ENCODE measurements around the gene ABITRAM. TPM values are rescaled to one million over a fixed set of nuclear protein-coding genes. Genes with fewer than 3 reads are reported as not detected.

The ABITRAM gene
- total and polyA plus RNA-seq, 2 of the 13 experiments (the other 11 are each of a cell fraction or from before 2014, with no cell fraction given) = 10.2 to 21.6 TPM

GRCh38 chr9:108933718-108934322 lies 380 bp upstream of the ABITRAM start, which contains the start of gene ELP1 (continued):
- peak; percentile 92 for TF ChIP-seq RBFOX2 (IDR thresholded peaks at IDR 0.05; ENCODE audit: low read depth, low read length)
- TF ChIP-seq SMC3 (IDR thresholded peaks at IDR 0.05; ENCODE audit: low read length) = peak; percentile 9; the same call in 1 of the 2 replicates
- peak; percentile 69; the same call in 1 of the 2 replicates for TF ChIP-seq GATAD2A (CRISPR knock-in tag; IDR thresholded peaks at IDR 0.05)
- no peak for TF ChIP-seq ZNF550 (CRISPR knock-in tag; IDR thresholded peaks at IDR 0.05; ENCODE audit: borderline replicate concordance)
- no peak for TF ChIP-seq SYNCRIP (IDR thresholded peaks at IDR 0.05; ENCODE audit: insufficient read depth, low read depth, low read length)
- peak; percentile 66; the same call in 1 of the 2 replicates for TF ChIP-seq KAT7 (CRISPR knock-in tag; IDR thresholded peaks at IDR 0.05; ENCODE audit: borderline replicate concordance)
- no peak for TF ChIP-seq CBX2 (IDR thresholded peaks at IDR 0.05; ENCODE audit: low read depth, low read length)
- TF ChIP-seq CBX2 (CRISPR knock-in tag; IDR thresholded peaks at IDR 0.05; ENCODE audit: low read depth) = 0 out of 2 replicates have a peak, but pooled peaks have one; percentile 61
- no peak for TF ChIP-seq SIX4 (CRISPR knock-in tag; IDR thresholded peaks at IDR 0.05)
- peak; percentile 63 for TF ChIP-seq ZNF12 (CRISPR knock-in tag; IDR thresholded peaks at IDR 0.05)
- no peak; the same call in 1 of the 2 replicates for TF ChIP-seq ZNF275 (CRISPR knock-in tag; IDR thresholded peaks at IDR 0.05; ENCODE audit: borderline replicate concordance)
- TF ChIP-seq SAP130 (CRISPR knock-in tag; IDR thresholded peaks at IDR 0.05; ENCODE audit: low read depth) = peak; percentile 91
- no peak for TF ChIP-seq RFX3 (CRISPR knock-in tag; IDR thresholded peaks at IDR 0.05)
- peak; percentile 95 for TF ChIP-seq ZNF687 (CRISPR knock-in tag; IDR thresholded peaks at IDR 0.05)
- peak; percentile 88 for TF ChIP-seq ZSCAN9 (CRISPR knock-in tag; IDR thresholded peaks at IDR 0.05; ENCODE audit: borderline replicate concordance)
- TF ChIP-seq ZMYM2 (CRISPR knock-in tag; IDR thresholded peaks at IDR 0.05) = 0 out of 2 replicates have a peak, but pooled peaks have one; percentile 12
- TF ChIP-seq TBP (CRISPR knock-in tag; IDR thresholded peaks at IDR 0.05) = no peak
- peak; percentile 51; the same call in 1 of the 2 replicates for TF ChIP-seq MEIS1 (CRISPR knock-in tag; IDR thresholded peaks at IDR 0.05; ENCODE audit: borderline replicate concordance)
- peak; percentile 33; the same call in 1 of the 2 replicates for TF ChIP-seq PRDM10 (CRISPR knock-in tag; IDR thresholded peaks at IDR 0.05; ENCODE audit: low read depth)
- TF ChIP-seq MATR3 (CRISPR knock-in tag; IDR thresholded peaks at IDR 0.05) = no peak
- TF ChIP-seq ZNF225 (CRISPR knock-in tag; IDR thresholded peaks at IDR 0.05) = no peak; the same call in 1 of the 2 replicates
- no peak; the same call in 1 of the 2 replicates for TF ChIP-seq NFATC3 (CRISPR knock-in tag; IDR thresholded peaks at IDR 0.05)
- TF ChIP-seq ZBTB38 (CRISPR knock-in tag; IDR thresholded peaks at IDR 0.05) = no peak
